HEK293 (cell line): Measurements from ENCODE around the gene KCNK4.

Source experiments
- CTCF ChIA-PET: fragments of 350-600 bp; formaldehyde crosslinking; extraction: SDS; loops from one replicate; lab custom pipeline; 2021; ENCODE audit warnings: antibody characterized with exemption; lab: Yijun Ruan, JAX
- POLR2A ChIA-PET: fragments of 300-600 bp; formaldehyde crosslinking; extraction: SDS; loops from one replicate; lab custom pipeline; 2020; ENCODE audit warnings: antibody characterized with exemption, inconsistent platforms; lab: Yijun Ruan, JAX
- H3K27ac ChIP-seq: fragments of 200-500 bp; sonication (Bioruptor generic); 2 replicates; pipeline ENCODE4 v1.5.1; 2014; ENCODE audit warnings: low read depth, low read length, control low read depth, inconsistent platforms; ENCODE audit errors: extremely low read depth
- H3K36me3 ChIP-seq, 2 experiments: fragments of 200-500 bp in 1 of 2; sonication (Bioruptor generic) in 1 of 2; 1 replicate in 1 of 2; 2 replicates in 1 of 2; pipeline ENCODE4 v1.5.1; 2014 to 2017; ENCODE audit warnings: inconsistent platforms in 2 of 2, low read length in 2 of 2; ENCODE audit not compliant: control insufficient read depth in 2 of 2, insufficient read depth in 1 of 2
- H3K4me1 ChIP-seq: fragments of 200-500 bp; sonication (Bioruptor generic); 2 replicates; pipeline ENCODE4 v1.5.1; 2014; ENCODE audit warnings: mild to moderate bottlenecking, low read length, inconsistent platforms; ENCODE audit not compliant: control insufficient read depth, insufficient read depth
- H3K4me3 ChIP-seq: 2 replicates; pipeline ENCODE4 v1.5.1; 2011; ENCODE audit warnings: low read depth, mild to moderate bottlenecking, control low read depth, low read length, moderate library complexity
- H3K9me3 ChIP-seq: fragments of 200-500 bp; sonication (Bioruptor generic); 2 replicates; pipeline ENCODE4 v1.5.1; 2014; ENCODE audit warnings: low read depth, low read length, inconsistent platforms; ENCODE audit not compliant: control insufficient read depth, insufficient read depth
- BCL11A ChIP-seq: fragments of 450-650 bp; formaldehyde crosslinking; IDR thresholded peaks from 2 replicates; pipeline ENCODE4 v1.5.1; 2016; ENCODE audit warnings: low read depth, missing biosample characterization, missing genetic modification characterization
- GLI4 ChIP-seq: fragments of 450-650 bp; formaldehyde crosslinking; IDR thresholded peaks from 2 replicates; pipeline ENCODE4 v1.5.1; 2016; ENCODE audit warnings: missing biosample characterization, missing genetic modification characterization
- GLIS2 ChIP-seq: fragments of 450-650 bp; formaldehyde crosslinking; IDR thresholded peaks from 2 replicates; pipeline ENCODE4 v1.5.1; 2016; ENCODE audit warnings: missing biosample characterization, missing genetic modification characterization
- KLF16 ChIP-seq: fragments of 450-650 bp; formaldehyde crosslinking; IDR thresholded peaks from 2 replicates; pipeline ENCODE4 v1.5.1; 2017; ENCODE audit warnings: missing biosample characterization, missing genetic modification characterization
- ZBTB20 ChIP-seq: fragments of 450-650 bp; formaldehyde crosslinking; IDR thresholded peaks from 2 replicates; pipeline ENCODE4 v1.5.1; 2016; ENCODE audit warnings: missing biosample characterization, missing genetic modification characterization
- ZNF10 ChIP-seq: fragments of 450-650 bp; formaldehyde crosslinking; IDR thresholded peaks from 2 replicates; pipeline ENCODE4 v1.5.1; 2017; ENCODE audit warnings: missing biosample characterization, missing genetic modification characterization
- ZNF114 ChIP-seq: fragments of 450-650 bp; formaldehyde crosslinking; IDR thresholded peaks from 2 replicates; pipeline ENCODE4 v1.5.0; 2017; ENCODE audit warnings: missing biosample characterization, missing genetic modification characterization
- ZNF473 ChIP-seq: fragments of 450-650 bp; formaldehyde crosslinking; IDR thresholded peaks from 2 replicates; pipeline ENCODE4 v1.5.1; 2017; ENCODE audit warnings: missing biosample characterization, missing genetic modification characterization
- ZNF596 ChIP-seq: fragments of 450-650 bp; IDR thresholded peaks from 2 replicates; pipeline ENCODE4 v1.5.0; 2018; ENCODE audit warnings: missing biosample characterization, mild to moderate bottlenecking, missing genetic modification characterization, moderate library complexity
- ZNF768 ChIP-seq: fragments of 450-650 bp; formaldehyde crosslinking; IDR thresholded peaks from 2 replicates; pipeline ENCODE4 v1.5.1; 2018; ENCODE audit warnings: missing biosample characterization, mild to moderate bottlenecking, missing genetic modification characterization
- ZNF843 ChIP-seq: fragments of 450-650 bp; formaldehyde crosslinking; IDR thresholded peaks from 2 replicates; pipeline ENCODE4 v1.5.1; 2016; ENCODE audit warnings: missing biosample characterization, missing genetic modification characterization
- TF ChIP-seq, protein P1 (sequence below): fragments of 450-650 bp; formaldehyde crosslinking; IDR thresholded peaks from 2 replicates; pipeline ENCODE4 v1.5.1; 2016; ENCODE audit warnings: missing biosample characterization, missing genetic modification characterization
- TF ChIP-seq, protein P2 (sequence below): fragments of 450-650 bp; formaldehyde crosslinking; IDR thresholded peaks from 2 replicates; pipeline ENCODE4 v1.5.1; 2017; ENCODE audit warnings: missing biosample characterization, missing genetic modification characterization
- TF ChIP-seq, protein P3 (sequence below): fragments of 450-650 bp; formaldehyde crosslinking; IDR thresholded peaks from 2 replicates; pipeline ENCODE4 v1.5.1; 2017; ENCODE audit warnings: missing biosample characterization, mild to moderate bottlenecking, missing genetic modification characterization, moderate library complexity
- TF ChIP-seq, protein P4 (sequence below): sonication (generic); formaldehyde crosslinking; IDR thresholded peaks from 2 replicates; pipeline ENCODE4 v1.8.1; 2022; ENCODE audit warnings: mild to moderate bottlenecking, moderate library complexity, missing genetic modification reagents
- TF ChIP-seq, protein P5 (sequence below): fragments of 450-650 bp; formaldehyde crosslinking; IDR thresholded peaks from 2 replicates; pipeline ENCODE4 v1.5.1; 2016; ENCODE audit warnings: missing biosample characterization, missing genetic modification characterization
- TF ChIP-seq, protein P6 (sequence below): fragments of 450-650 bp; formaldehyde crosslinking; optimal IDR thresholded peaks from 2 replicates; pipeline ENCODE3; 2016; ENCODE audit warnings: missing biosample characterization, mild to moderate bottlenecking, missing genetic modification characterization
- TF ChIP-seq, protein P7 (sequence below): fragments of 450-650 bp; formaldehyde crosslinking; IDR thresholded peaks from 2 replicates; pipeline ENCODE4 v1.5.1; 2016; ENCODE audit warnings: missing biosample characterization, missing genetic modification characterization
- TF ChIP-seq, protein P8 (sequence below): fragments of 450-650 bp; formaldehyde crosslinking; IDR thresholded peaks from 2 replicates; pipeline ENCODE4 v1.5.1; 2016; ENCODE audit warnings: missing biosample characterization, missing genetic modification characterization

Gene KCNK4

DNA sequence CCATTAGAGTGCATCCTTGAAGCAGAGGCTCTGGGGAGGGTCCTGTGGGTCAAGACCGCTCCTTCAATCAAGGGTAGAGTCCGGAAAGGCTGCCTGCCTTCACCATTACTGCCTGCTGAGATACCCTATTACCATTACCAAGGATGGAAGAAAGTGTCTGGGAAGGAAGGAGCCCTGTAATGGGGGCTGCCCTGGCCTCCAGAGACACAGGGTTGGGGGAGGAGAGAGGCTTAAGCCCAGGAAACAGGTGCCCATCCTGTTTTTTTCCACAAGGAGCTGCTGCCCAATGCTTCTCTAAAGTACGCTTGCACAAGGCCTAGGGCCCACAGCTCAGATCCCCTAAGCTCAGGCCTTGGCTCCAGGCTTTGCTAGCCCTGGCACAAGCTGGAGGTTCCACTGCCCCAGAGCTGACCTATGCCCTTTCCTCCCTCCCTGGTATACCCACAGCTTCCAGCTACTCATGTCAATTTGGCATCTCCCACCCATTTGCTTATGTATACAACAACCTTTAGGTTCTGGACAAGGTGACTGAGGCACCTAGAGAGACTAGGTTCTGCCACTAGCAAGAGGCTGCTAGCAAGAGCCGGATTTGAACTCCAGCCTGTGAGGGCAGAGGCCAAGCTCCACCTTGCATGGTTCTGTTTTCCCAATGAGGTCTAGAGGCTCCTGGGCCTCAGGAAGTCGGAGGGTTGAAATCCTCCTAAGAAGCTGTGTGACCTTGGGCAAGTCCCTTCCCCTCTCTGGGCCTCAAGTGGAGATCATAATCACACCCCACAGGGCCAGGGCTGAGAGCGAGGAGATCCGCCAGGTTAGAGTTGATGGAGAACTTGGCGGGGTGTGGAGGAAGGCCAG is 41.3 kb upstream of the KCNK4 start:
- H3K27ac ChIP-seq: no peak overlapping the region
- no peak overlapping the region for H3K4me3 ChIP-seq
- POLR2A ChIA-PET: interaction anchor here (0.9 to 4.2 kb wide), 4 partner anchors 9 to 68 kb away, joined by 4 to 52 read pairs (median 6); partner anchors contain the start of genes FKBP2 and PRDX5
- H3K4me1 ChIP-seq: peaks cover 10% of the 10 kb centered on the region
- CTCF ChIA-PET: interaction anchor here (0.7 to 3.6 kb wide), 12 partner anchors 8 to 105 kb away, joined by 3 to 48 read pairs (median 4); partner anchors contain the start of genes CATSPERZ and FKBP2
- TF ChIP-seq ZNF473 (tag by site-specific recombination): no peak
- TF ChIP-seq, protein P1, sequence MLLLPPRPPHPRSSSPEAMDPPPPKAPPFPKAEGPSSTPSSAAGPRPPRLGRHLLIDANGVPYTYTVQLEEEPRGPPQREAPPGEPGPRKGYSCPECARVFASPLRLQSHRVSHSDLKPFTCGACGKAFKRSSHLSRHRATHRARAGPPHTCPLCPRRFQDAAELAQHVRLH (tag by site-specific recombination): peak; percentile 73
- peak; percentile 97 for TF ChIP-seq ZNF768
- no peaks in the 10 kb centered on the region for H3K9me3 ChIP-seq
- H3K36me3 ChIP-seq: peaks cover 0 to 12% of the 10 kb centered on the region in 2 experiments; a peak in 1 of 3 replicates

DNA sequence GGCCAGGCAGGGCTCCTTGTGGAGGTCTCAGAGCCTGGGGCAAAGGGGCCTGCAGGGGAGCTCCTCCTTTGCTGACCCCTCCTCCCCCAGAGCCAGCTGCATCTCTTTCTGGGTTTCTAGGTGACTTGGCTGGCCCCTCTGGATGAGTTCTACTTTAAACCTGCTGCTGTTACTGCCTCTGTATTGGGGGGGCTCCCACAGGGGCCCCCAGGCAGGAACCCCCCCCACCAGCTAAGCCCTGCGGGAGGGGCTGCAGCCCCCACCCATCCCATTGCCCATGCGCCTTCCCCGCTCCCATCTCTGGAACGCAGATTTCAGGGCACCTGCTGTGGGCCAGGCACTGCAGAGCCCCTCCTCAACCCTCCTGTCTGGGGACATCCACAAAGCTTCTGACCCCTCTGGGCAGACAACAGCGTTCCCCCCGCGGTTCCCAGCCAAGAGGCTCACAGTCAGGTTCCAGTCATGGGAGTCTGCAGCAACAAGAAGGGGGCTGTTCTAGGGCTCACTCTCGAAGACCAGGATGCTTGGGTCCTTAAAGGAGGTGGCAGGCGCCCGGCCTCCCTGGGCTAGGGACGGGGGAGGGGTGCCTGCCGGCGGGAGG is 40.6 kb upstream of the KCNK4 start:
- ChIA-PET POLR2A (interaction anchor here (1.2 to 4.2 kb wide), 3 partner anchors 9 to 67 kb away, joined by 4 to 52 read pairs (median 8); partner anchors contain the start of genes FKBP2 and PRDX5), CTCF (interaction anchor here (0.6 to 3.6 kb wide), 19 partner anchors 8 to 227 kb away, joined by 3 to 48 read pairs (median 4); partner anchors contain the start of genes BAD, CATSPERZ and FKBP2)
- H3K36me3 ChIP-seq: peaks cover 0 to 15% of the 10 kb centered on the region in 2 experiments; a peak in 1 of 3 replicates
- peak overlapping the region; percentile 48 for H3K4me3 ChIP-seq
- H3K9me3 ChIP-seq: no peaks in the 10 kb centered on the region
- H3K27ac ChIP-seq: no peak overlapping the region; the same call in 1 of the 2 replicates
- peaks cover 10% of the 10 kb centered on the region for H3K4me1 ChIP-seq
- TF ChIP-seq ZNF596 (no peak), ZNF10 (tag by site-specific recombination) (no peak), BCL11A (no peak), GLIS2 (tag by site-specific recombination) (peak; percentile 94; the same call in 1 of the 2 replicates), ZBTB20 (tag by site-specific recombination) (peak; percentile 69), KLF16 (tag by site-specific recombination) (no peak), GLI4 (tag by site-specific recombination) (no peak), ZNF843 (tag by site-specific recombination) (no peak), ZNF114 (tag by site-specific recombination) (no peak)
- TF ChIP-seq, protein P2, sequence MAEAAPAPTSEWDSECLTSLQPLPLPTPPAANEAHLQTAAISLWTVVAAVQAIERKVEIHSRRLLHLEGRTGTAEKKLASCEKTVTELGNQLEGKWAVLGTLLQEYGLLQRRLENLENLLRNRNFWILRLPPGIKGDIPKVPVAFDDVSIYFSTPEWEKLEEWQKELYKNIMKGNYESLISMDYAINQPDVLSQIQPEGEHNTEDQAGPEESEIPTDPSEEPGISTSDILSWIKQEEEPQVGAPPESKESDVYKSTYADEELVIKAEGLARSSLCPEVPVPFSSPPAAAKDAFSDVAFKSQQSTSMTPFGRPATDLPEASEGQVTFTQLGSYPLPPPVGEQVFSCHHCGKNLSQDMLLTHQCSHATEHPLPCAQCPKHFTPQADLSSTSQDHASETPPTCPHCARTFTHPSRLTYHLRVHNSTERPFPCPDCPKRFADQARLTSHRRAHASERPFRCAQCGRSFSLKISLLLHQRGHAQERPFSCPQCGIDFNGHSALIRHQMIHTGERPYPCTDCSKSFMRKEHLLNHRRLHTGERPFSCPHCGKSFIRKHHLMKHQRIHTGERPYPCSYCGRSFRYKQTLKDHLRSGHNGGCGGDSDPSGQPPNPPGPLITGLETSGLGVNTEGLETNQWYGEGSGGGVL (tag by site-specific recombination): no peak
- TF ChIP-seq, protein P3, sequence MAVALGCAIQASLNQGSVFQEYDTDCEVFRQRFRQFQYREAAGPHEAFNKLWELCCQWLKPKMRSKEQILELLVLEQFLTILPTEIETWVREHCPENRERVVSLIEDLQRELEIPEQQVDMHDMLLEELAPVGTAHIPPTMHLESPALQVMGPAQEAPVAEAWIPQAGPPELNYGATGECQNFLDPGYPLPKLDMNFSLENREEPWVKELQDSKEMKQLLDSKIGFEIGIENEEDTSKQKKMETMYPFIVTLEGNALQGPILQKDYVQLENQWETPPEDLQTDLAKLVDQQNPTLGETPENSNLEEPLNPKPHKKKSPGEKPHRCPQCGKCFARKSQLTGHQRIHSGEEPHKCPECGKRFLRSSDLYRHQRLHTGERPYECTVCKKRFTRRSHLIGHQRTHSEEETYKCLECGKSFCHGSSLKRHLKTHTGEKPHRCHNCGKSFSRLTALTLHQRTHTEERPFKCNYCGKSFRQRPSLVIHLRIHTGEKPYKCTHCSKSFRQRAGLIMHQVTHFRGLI (tag by site-specific recombination): no peak
- TF ChIP-seq, protein P4, sequence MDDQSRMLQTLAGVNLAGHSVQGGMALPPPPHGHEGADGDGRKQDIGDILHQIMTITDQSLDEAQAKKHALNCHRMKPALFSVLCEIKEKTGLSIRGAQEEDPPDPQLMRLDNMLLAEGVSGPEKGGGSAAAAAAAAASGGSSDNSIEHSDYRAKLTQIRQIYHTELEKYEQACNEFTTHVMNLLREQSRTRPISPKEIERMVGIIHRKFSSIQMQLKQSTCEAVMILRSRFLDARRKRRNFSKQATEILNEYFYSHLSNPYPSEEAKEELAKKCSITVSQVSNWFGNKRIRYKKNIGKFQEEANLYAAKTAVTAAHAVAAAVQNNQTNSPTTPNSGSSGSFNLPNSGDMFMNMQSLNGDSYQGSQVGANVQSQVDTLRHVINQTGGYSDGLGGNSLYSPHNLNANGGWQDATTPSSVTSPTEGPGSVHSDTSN (CRISPR knock-in tag): no peak
- TF ChIP-seq, protein P5, sequence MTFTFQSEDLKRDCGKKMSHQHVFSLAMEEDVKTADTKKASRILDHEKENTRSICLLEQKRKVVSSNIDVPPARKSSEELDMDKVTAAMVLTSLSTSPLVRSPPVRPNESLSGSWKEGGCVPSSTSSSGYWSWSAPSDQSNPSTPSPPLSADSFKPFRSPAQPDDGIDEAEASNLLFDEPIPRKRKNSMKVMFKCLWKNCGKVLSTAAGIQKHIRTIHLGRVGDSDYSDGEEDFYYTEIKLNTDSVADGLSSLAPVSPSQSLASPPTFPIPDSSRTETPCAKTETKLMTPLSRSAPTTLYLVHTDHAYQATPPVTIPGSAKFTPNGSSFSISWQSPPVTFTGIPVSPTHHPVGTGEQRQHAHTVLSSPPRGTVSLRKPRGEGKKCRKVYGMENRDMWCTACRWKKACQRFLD (tag by site-specific recombination): no peak
- TF ChIP-seq, protein P6, sequence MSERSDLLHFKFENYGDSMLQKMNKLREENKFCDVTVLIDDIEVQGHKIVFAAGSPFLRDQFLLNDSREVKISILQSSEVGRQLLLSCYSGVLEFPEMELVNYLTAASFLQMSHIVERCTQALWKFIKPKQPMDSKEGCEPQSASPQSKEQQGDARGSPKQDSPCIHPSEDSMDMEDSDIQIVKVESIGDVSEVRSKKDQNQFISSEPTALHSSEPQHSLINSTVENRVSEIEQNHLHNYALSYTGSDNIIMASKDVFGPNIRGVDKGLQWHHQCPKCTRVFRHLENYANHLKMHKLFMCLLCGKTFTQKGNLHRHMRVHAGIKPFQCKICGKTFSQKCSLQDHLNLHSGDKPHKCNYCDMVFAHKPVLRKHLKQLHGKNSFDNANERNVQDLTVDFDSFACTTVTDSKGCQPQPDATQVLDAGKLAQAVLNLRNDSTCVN: no peak
- TF ChIP-seq, protein P7, sequence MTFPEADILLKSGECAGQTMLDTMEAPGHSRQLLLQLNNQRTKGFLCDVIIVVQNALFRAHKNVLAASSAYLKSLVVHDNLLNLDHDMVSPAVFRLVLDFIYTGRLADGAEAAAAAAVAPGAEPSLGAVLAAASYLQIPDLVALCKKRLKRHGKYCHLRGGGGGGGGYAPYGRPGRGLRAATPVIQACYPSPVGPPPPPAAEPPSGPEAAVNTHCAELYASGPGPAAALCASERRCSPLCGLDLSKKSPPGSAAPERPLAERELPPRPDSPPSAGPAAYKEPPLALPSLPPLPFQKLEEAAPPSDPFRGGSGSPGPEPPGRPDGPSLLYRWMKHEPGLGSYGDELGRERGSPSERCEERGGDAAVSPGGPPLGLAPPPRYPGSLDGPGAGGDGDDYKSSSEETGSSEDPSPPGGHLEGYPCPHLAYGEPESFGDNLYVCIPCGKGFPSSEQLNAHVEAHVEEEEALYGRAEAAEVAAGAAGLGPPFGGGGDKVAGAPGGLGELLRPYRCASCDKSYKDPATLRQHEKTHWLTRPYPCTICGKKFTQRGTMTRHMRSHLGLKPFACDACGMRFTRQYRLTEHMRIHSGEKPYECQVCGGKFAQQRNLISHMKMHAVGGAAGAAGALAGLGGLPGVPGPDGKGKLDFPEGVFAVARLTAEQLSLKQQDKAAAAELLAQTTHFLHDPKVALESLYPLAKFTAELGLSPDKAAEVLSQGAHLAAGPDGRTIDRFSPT (tag by site-specific recombination): peak; percentile 58; the same call in 1 of the 2 replicates
- TF ChIP-seq, protein P8, sequence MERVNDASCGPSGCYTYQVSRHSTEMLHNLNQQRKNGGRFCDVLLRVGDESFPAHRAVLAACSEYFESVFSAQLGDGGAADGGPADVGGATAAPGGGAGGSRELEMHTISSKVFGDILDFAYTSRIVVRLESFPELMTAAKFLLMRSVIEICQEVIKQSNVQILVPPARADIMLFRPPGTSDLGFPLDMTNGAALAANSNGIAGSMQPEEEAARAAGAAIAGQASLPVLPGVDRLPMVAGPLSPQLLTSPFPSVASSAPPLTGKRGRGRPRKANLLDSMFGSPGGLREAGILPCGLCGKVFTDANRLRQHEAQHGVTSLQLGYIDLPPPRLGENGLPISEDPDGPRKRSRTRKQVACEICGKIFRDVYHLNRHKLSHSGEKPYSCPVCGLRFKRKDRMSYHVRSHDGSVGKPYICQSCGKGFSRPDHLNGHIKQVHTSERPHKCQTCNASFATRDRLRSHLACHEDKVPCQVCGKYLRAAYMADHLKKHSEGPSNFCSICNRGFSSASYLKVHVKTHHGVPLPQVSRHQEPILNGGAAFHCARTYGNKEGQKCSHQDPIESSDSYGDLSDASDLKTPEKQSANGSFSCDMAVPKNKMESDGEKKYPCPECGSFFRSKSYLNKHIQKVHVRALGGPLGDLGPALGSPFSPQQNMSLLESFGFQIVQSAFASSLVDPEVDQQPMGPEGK (tag by site-specific recombination): peak; percentile 59
